Stimulated activated CD8-positive, alpha-beta memory T cell treated with anti-CD3 and anti-CD28 coated beads, Interleukin-12 subunit alpha, Interleukin-12 subunit beta, amount 100 ng/mL, for 1 hour (primary cell): ENCODE results near the gene MST1.

ENCODE experiments used
- DNase-seq: peaks from one replicate; pipeline ENCODE4 v3.0.0-alpha.2; 2020; ENCODE audit warnings: low read depth

The MST1 gene

GRCh38 chr3:49689046-49689907 is at the start of gene MST1, which contains the start of gene RNF123:
Gene MST1, minus strand, starts transcription at chr3:49689474. Its CDS starts 783 bp downstream, at chr3:49688691.
Gene RNF123, plus strand, starts transcription at chr3:49689557. Its CDS starts 1,609 bp downstream, at chr3:49691166.
- DNase-seq: peak; percentile 85

GRCh38 chr3:49738067-49738713 is 48.9 kb upstream of the MST1 start:
- no peak for DNase-seq

GRCh38 chr3:49734752-49735151 is 45.5 kb upstream of the MST1 start:
- DNase-seq: no peak

GRCh38 chr3:49733551-49733950 is 44.3 kb upstream of the MST1 start:
- no peak for DNase-seq

GRCh38 chr3:49732597-49732996 is 43.3 kb upstream of the MST1 start:
- no peak for DNase-seq

- DNase-seq: no peak
Measured at GRCh38 chr3:49729966-49730609, 40.8 kb upstream of the MST1 start.

- DNase-seq: no peak
Measured at GRCh38 chr3:49727924-49728361, 38.7 kb upstream of the MST1 start.

- DNase-seq: no peak
Measured at GRCh38 chr3:49727154-49727923, 38.1 kb upstream of the MST1 start.

GRCh38 chr3:49725906-49726681 is 36.8 kb upstream of the MST1 start:
- DNase-seq: no peak

GRCh38 chr3:49724586-49724985 is 35.3 kb upstream of the MST1 start:
- no peak for DNase-seq

GRCh38 chr3:49723628-49724551 is 34.6 kb upstream of the MST1 start, which contains the start of gene GMPPB:
Gene GMPPB, minus strand, starts transcription at chr3:49723951. Its CDS starts 225 bp downstream, at chr3:49723726.
- peak; percentile 83 for DNase-seq

GRCh38 chr3:49723296-49723627 is 34.0 kb upstream of the MST1 start:
- DNase-seq: peak; percentile 33

GRCh38 chr3:49722896-49723295 is 33.6 kb upstream of the MST1 start:
- no peak for DNase-seq

- no peak for DNase-seq
Measured at GRCh38 chr3:49721896-49722781, 32.9 kb upstream of the MST1 start.

GRCh38 chr3:49721596-49721895 is 32.3 kb upstream of the MST1 start:
- no peak for DNase-seq

GRCh38 chr3:49720855-49721595 is 31.8 kb upstream of the MST1 start:
- no peak for DNase-seq

GRCh38 chr3:49719214-49719884 is 30.1 kb upstream of the MST1 start, which contains the start of gene AMIGO3:
Gene AMIGO3, minus strand, starts transcription at chr3:49719684. Its CDS starts 219 bp downstream, at chr3:49719465.
- DNase-seq: peak; percentile 83

- no peak for DNase-seq
Measured at GRCh38 chr3:49718858-49719213, 29.6 kb upstream of the MST1 start.
